Lower leg skin (tissue), 3 donors: ENCODE data around the gene PRKAA2.

Experiments used
- CTCF ChIP-seq, 3 donors: fragments of 450-650 bp; IDR thresholded peaks; one replicate each; pipeline ENCODE4 v1.5.1; 2016; ENCODE audit warnings: antibody characterized with exemption in 3 of 3, mild to moderate bottlenecking in 3 of 3, moderate library complexity in 2 of 3
- POLR2A ChIP-seq, 2 donors: fragments of 450-650 bp; IDR thresholded peaks; one replicate each; pipeline ENCODE4 v1.6.1; 2016 to 2017; ENCODE audit warnings: antibody characterized with exemption in 2 of 2, mild to moderate bottlenecking in 1 of 2, moderate library complexity in 1 of 2

GRCh38 chr1:56670350-56670749 is 25.2 kb downstream of the PRKAA2 start:
- TF ChIP-seq POLR2A (IDR thresholded peaks at IDR 0.05) (no peak), CTCF (IDR thresholded peaks at IDR 0.05) (no peak)
